H7 (cell line): ENCODE results near the gene HSD3B7. TPM values are rescaled to one million over a fixed set of nuclear protein-coding genes. Genes with fewer than 3 reads are reported as not detected.

Experiments
- DNase-seq: peaks from one replicate; pipeline ENCODE4 v3.0.0; 2012
- H3K27me3 ChIP-seq: 2 replicates; pipeline ENCODE4 v1.6.0; 2011; ENCODE audit warnings: mild to moderate bottlenecking, low read length; ENCODE audit not compliant: control insufficient read depth, insufficient read depth
- H3K36me3 ChIP-seq: replicated peaks from 2 replicates; pipeline ENCODE4 v1.5.1; 2011; ENCODE audit warnings: low read length; ENCODE audit not compliant: control insufficient read depth, insufficient read depth
- H3K4me3 ChIP-seq: 2 replicates; pipeline ENCODE4 v1.5.1; 2011; ENCODE audit warnings: low read depth, mild to moderate bottlenecking, control low read depth, low read length, moderate library complexity; ENCODE audit not compliant: insufficient read depth
- total RNA-seq: library from RNA; depleted of rRNA; stranded (reverse); fragments of >200 nt; shearing (Covaris generic); gene quantifications from 2 replicates; pipeline ENCODE4 v1.2.3, GENCODE V29; 2014; rRNA removed

The HSD3B7 gene
- total RNA-seq, 1 experiment from 2014 or later, result 4.4 TPM

GRCh38 chr16:31031276-31031675 is 46.3 kb downstream of the HSD3B7 start:
- no peaks in the 10 kb centered on the region; the same call in 1 of the 2 replicates for H3K36me3 ChIP-seq
- no peak overlapping the region for H3K4me3 ChIP-seq
- DNase-seq, result no peak
- no peaks in the 10 kb centered on the region for H3K27me3 ChIP-seq

- no peaks in the 10 kb centered on the region; the same call in 1 of the 2 replicates for H3K36me3 ChIP-seq
- DNase-seq, result peak; percentile 96
- H3K4me3 ChIP-seq, result peak within 1 kb of the TSS; percentile 89
- H3K27me3 ChIP-seq, result no peaks in the 10 kb centered on the region
Observed at GRCh38 chr16:31032736-31033708, 48.0 kb downstream of the HSD3B7 start, which contains the start of gene STX4. TSS of gene STX4 (plus strand) at chr16:31033558. CDS start at chr16:31033806, 248 bp downstream.

- DNase-seq, result peak; percentile 98
- H3K4me3 ChIP-seq, result peak overlapping the region; percentile 89
- no peaks in the 10 kb centered on the region for H3K27me3 ChIP-seq
- no peaks in the 10 kb centered on the region; the same call in 1 of the 2 replicates for H3K36me3 ChIP-seq
Observed at GRCh38 chr16:31033709-31034492, 48.9 kb downstream of the HSD3B7 start.

- Histone ChIP-seq H3K36me3 (peaks cover 3% of the 10 kb centered on the region; the same call in 1 of the 2 replicates), H3K4me3 (no peak overlapping the region), H3K27me3 (no peaks in the 10 kb centered on the region)
- no peak for DNase-seq
Observed at GRCh38 chr16:31036691-31037090, 51.7 kb downstream of the HSD3B7 start.

Other genes starting within 250 kb of the HSD3B7 start
- gene PHKG2, start 236.8 kb upstream of the HSD3B7 start, total RNA-seq, result 27.0 and 32.0 TPM in 2 replicates
- gene CFAP119, start 223.1 kb upstream of the HSD3B7 start, total RNA-seq, result 1.5 and 2.1 TPM in 2 replicates
- 72.6 and 72.9 TPM in 2 replicates for gene RNF40, start 222.9 kb upstream of the HSD3B7 start, total RNA-seq
- 15.1 and 16.0 TPM in 2 replicates for gene ZNF629, start 198.0 kb upstream of the HSD3B7 start, total RNA-seq
- gene BCL7C, start 91.1 kb upstream of the HSD3B7 start, total RNA-seq, result 16.4 and 35.5 TPM in 2 replicates
- 2.0 TPM in 2 replicates for gene CTF1, start 88.6 kb upstream of the HSD3B7 start, total RNA-seq
- 78.3 and 89.8 TPM in 2 replicates for gene FBXL19, start 61.6 kb upstream of the HSD3B7 start, total RNA-seq
- 15.3 and 18.4 TPM in 2 replicates for gene ORAI3, start 36.1 kb upstream of the HSD3B7 start, total RNA-seq
- 4.1 and 5.0 TPM in 2 replicates for gene SETD1A, start 27.5 kb upstream of the HSD3B7 start, total RNA-seq
- gene STX1B, start 25.4 kb downstream of the HSD3B7 start, total RNA-seq, result 1.3 and 4.1 TPM in 2 replicates
- gene STX4, start 48.4 kb downstream of the HSD3B7 start, total RNA-seq, result 13.6 and 14.2 TPM in 2 replicates
- gene ZNF668, start 89.0 kb downstream of the HSD3B7 start, total RNA-seq, result 16.4 and 19.9 TPM in 2 replicates
- gene ZNF646, start 89.2 kb downstream of the HSD3B7 start, total RNA-seq, result 28.8 and 30.0 TPM in 2 replicates
- gene PRSS53, start 103.7 kb downstream of the HSD3B7 start, total RNA-seq, result 1.3 and 4.5 TPM in 2 replicates
- gene VKORC1, start 109.6 kb downstream of the HSD3B7 start, total RNA-seq, result 127 and 135 TPM in 2 replicates
- gene BCKDK, start 123.2 kb downstream of the HSD3B7 start, total RNA-seq, result 52.7 and 64.0 TPM in 2 replicates
- 61.7 and 77.2 TPM in 2 replicates for gene KAT8, start 132.5 kb downstream of the HSD3B7 start, total RNA-seq
- 57.1 and 65.4 TPM in 2 replicates for gene PRSS8, start 150.5 kb downstream of the HSD3B7 start, total RNA-seq
- gene PRSS36, start 164.9 kb downstream of the HSD3B7 start, total RNA-seq, result 0.59 and 1.1 TPM in 2 replicates
- gene FUS, start 194.9 kb downstream of the HSD3B7 start, total RNA-seq, result 35.3 and 39.8 TPM in 2 replicates
- gene PYCARD, start 217.6 kb downstream of the HSD3B7 start, total RNA-seq, result 32.2 and 35.2 TPM in 2 replicates
- gene TRIM72, start 228.9 kb downstream of the HSD3B7 start, total RNA-seq, result 0.03 and 0.44 TPM in 2 replicates
- gene PYDC1, start 231.9 kb downstream of the HSD3B7 start, total RNA-seq, result not detected in 2 replicates